Measurements from ENCODE around the gene DUSP10. TPM values are rescaled to one million over a fixed set of nuclear protein-coding genes. Genes with fewer than 3 reads are reported as not detected.

Gene DUSP10
- total and polyA plus RNA-seq, 2 of the 13 experiments (the other 11 are each of a cell fraction or from before 2014, with no cell fraction given) = 2.1 to 4.4 TPM

DNA sequence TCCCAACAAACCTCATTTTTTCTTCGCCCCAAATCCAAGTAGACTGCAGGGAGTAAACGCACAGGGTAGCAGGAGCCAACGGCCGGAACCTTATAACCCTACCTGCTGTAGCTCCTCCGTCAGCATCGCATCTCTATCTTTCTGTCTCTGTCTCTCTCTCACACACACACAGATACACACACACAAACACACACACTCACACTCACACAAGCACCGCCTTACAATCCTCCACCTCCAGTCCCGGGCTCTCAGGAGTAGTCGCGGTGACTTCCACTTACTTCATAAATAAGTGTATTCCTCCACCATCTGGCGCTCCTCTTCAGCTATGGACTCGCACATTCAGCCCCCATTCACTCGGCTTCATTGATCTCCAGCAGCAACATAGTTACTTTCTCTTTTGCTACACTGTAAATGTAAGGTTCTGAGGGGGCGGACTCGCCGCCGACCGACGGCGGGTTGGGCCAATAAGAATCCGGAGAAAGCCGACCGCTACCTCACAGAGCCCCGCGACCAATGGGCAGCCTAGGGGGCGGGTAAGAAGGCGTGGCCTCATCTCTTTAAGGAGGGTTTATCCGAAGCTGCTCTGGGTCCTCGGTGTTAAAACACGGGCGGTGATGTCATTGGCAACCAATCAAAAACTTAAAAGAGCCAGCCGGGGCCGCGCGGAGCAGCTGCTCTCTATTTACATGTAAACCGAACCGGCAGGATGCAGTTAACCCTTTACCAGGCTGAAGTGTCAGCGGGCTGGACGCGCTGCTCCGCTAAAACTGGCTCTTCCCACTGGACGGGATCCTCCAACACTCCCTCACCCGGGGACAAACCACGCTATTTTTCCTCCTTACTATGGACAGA lies at the start of gene DUSP10 (continued):
- TF ChIP-seq, protein P1, sequence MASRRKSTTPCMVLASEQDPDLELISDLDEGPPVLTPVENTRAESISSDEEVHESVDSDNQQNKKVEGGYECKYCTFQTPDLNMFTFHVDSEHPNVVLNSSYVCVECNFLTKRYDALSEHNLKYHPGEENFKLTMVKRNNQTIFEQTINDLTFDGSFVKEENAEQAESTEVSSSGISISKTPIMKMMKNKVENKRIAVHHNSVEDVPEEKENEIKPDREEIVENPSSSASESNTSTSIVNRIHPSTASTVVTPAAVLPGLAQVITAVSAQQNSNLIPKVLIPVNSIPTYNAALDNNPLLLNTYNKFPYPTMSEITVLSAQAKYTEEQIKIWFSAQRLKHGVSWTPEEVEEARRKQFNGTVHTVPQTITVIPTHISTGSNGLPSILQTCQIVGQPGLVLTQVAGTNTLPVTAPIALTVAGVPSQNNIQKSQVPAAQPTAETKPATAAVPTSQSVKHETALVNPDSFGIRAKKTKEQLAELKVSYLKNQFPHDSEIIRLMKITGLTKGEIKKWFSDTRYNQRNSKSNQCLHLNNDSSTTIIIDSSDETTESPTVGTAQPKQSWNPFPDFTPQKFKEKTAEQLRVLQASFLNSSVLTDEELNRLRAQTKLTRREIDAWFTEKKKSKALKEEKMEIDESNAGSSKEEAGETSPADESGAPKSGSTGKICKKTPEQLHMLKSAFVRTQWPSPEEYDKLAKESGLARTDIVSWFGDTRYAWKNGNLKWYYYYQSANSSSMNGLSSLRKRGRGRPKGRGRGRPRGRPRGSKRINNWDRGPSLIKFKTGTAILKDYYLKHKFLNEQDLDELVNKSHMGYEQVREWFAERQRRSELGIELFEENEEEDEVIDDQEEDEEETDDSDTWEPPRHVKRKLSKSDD (CRISPR knock-in tag; IDR thresholded peaks at IDR 0.05; ENCODE audit: low read depth) = no peak
- TF ChIP-seq SAFB2 (CRISPR knock-in tag; IDR thresholded peaks at IDR 0.05; ENCODE audit: borderline replicate concordance, low read depth) (no peak), ZIK1 (CRISPR knock-in tag; IDR thresholded peaks at IDR 0.05; ENCODE audit: borderline replicate concordance, low read depth) (no peak; the same call in 1 of the 2 replicates), ADNP (CRISPR knock-in tag; IDR thresholded peaks at IDR 0.05) (no peak), RARA (CRISPR knock-in tag; IDR thresholded peaks at IDR 0.05) (no peak), ZBTB7B (CRISPR knock-in tag; IDR thresholded peaks at IDR 0.05) (no peak), CCAR2 (optimal IDR thresholded peaks at IDR 0.05; ENCODE audit: low read depth, low read length) (no peak), SMC3 (IDR thresholded peaks at IDR 0.05; ENCODE audit: low read length) (no peak; the same call in 1 of the 2 replicates), TEAD3 (CRISPR knock-in tag; optimal IDR thresholded peaks at IDR 0.05; ENCODE audit: borderline replicate concordance) (no peak), ZFP36L2 (CRISPR knock-in tag; IDR thresholded peaks at IDR 0.05) (no peak), JDP2 (CRISPR knock-in tag; IDR thresholded peaks at IDR 0.05; ENCODE audit: borderline replicate concordance) (no peak), IKZF1 (IDR thresholded peaks at IDR 0.05) (no peak), HDAC1 (CRISPR knock-in tag; IDR thresholded peaks at IDR 0.05) (peak; percentile 64; the same call in 1 of the 2 replicates), ZNF549 (CRISPR knock-in tag; IDR thresholded peaks at IDR 0.05) (no peak), MEIS2 (CRISPR knock-in tag; IDR thresholded peaks at IDR 0.05) (no peak), GFI1 (CRISPR knock-in tag; IDR thresholded peaks at IDR 0.05; ENCODE audit: borderline replicate concordance) (no peak), ZBED4 (CRISPR knock-in tag; IDR thresholded peaks at IDR 0.05; ENCODE audit: borderline replicate concordance) (no peak), GLMP (CRISPR knock-in tag; IDR thresholded peaks at IDR 0.05; ENCODE audit: borderline replicate concordance) (no peak)
- TF ChIP-seq, protein P2, sequence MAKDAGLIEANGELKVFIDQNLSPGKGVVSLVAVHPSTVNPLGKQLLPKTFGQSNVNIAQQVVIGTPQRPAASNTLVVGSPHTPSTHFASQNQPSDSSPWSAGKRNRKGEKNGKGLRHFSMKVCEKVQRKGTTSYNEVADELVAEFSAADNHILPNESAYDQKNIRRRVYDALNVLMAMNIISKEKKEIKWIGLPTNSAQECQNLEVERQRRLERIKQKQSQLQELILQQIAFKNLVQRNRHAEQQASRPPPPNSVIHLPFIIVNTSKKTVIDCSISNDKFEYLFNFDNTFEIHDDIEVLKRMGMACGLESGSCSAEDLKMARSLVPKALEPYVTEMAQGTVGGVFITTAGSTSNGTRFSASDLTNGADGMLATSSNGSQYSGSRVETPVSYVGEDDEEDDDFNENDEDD (CRISPR knock-in tag; IDR thresholded peaks at IDR 0.05; ENCODE audit: borderline replicate concordance) = no peak; the same call in 1 of the 2 replicates
